GM19455 (cell line): ENCODE data around the gene PDE4D.

Experiments
- ATAC-seq: cut with Tn5 transposase; IDR thresholded peaks from one replicate; pipeline ENCODE4 v1.9.1; 2021; ENCODE audit not compliant: unreplicated experiment

PDE4D gene

DNA sequence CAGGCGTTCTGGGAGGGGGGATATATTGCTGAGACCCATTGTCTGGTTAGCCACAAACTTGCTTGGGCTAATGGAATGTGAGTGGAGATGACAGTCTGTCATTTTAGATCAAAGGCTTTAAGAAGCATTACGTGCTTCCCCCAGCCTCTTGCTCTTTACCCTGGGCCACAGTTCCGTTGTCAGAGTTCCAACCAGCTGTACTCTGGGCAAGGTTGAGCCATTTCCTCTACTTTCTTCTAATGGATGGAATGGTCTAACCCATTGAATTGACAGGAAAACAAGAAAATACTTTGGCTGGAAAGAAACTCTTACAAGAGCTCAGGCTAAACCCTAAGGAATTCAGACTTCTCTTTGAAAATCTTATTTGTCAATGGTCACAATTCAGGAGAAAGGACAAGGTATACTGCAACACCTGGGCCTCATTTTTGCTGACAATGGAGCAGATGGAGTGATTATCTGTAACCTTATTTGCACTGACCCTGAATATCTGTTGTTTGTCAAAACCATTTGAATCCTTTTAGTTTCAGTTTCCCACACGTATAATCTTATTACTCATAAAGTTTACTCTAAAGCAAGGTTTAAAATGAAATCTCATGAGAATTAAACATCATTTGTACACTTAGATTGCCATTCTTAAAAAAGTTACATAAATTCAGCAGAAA lies 231.4 kb downstream of the PDE4D start:
- ATAC-seq: no peak

DNA sequence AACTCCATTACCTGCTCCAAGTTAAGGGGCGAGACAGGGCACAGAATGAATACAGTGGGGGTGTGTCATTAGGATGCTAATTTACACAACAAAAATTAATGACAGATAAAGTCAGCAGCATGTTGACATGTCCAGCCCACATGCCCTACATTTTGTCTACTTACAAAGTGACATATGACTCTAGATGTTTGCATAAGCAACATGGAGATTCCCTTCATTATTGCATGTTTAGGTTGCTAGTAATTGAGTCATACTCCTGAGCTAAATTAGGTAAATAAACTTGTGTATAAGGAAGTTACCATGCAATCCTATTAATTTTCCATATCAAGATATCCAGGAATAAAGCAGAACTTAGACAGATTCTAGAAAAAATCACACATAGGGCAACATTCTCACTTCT lies 232.2 kb downstream of the PDE4D start:
- ATAC-seq: no peak

DNA sequence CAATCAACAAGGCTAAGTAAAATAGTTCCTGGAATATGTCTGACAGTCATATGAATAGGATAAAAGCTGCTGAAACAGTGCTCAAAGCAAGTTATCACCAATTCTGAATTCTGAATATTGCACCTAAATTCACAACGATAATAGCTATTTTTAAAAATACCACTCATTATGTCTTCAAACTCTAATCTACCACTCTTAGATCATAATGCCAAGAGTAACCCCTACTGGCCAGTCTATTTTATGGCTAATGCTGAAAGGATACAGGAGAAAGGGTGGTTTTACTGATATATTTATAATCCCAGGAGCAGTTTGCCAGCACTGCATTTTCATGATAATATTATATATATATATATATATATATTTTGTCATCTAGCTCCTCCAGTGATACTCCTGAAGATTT lies 232.8 kb downstream of the PDE4D start:
- peak; percentile 46 for ATAC-seq

DNA sequence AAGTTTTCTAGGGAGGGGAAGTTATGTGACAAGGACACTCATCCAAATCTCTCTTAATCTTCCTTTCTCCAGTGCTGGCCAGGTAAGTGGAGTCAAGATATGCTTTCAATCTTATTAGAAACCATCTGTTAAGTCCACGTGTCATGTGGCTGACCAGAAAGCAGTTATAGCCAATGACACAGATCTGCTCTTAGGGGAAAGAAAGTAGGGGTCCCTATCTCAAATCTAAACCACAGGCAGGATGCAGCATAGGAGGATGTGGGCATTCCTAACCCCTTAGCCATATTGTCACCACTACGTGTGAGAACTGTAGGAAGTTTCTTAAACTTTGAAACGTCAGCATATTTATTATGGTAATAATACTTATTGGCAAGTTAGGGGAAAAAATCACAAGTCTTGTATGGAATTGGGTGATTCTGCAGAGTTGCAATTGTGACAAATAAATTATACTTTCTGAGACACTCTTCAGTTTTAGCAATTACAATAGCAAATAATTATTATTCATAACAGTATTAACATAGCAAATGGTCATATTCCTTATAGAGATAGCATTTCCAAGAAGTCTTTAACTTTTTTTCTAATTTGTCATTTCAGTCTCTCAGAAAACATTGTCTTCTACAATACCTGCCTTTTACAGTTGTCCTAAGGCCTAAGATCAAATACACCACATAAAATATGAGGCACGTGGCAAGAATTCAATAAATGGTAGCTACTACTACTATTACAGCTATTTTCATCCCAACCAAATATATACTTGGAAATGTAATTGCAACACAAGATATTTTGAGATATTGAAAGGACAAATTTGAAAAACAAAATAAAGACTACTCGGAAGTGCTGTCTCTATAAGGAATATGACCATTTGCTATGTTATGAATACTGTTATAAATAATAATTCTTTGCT lies 236.9 kb downstream of the PDE4D start:
- no peak for ATAC-seq

DNA sequence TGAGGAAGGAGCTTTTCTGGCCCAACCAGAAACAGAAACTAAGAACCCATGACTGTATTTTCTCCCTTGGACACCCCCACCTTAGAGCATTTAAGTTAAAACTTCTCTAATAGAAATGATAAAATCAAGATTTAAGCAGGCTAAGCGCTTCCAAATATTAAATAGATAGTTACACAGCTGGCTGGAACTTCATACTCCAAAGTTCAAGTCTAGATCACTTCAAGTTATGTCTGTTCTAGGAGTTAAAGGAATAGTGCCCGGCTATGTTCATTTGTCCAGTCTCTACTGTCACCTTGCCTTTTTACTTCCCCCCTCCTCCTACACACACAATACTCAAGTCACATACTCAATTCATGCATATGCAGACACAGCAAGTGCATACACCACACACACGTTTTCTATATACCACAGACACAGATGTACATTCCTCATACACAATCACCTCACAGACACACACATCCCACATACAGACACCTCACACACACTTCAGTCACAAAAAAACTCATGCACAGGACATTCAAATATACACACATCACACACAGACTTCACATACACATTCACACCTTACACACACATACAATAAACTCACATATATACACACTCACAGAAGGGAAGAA lies 237.7 kb downstream of the PDE4D start:
- no peak for ATAC-seq

DNA sequence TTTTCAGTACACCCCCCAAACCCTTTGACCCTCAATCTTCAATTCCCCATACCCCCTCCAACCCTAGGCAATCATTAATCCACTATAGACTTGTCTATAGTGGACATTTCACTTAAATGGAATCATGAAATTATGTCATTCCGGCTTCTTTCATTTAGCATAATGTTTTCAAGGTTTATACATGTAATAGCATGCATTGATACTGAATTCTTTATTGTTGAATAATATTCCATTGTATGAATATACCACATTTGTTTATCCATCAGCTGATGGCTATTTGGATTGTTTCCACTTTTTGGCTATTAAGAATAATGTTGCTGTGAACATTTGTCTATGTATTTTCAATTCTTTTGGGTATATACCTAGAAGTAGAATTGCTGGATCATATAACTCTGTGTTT lies 238.8 kb downstream of the PDE4D start:
- ATAC-seq: no peak

DNA sequence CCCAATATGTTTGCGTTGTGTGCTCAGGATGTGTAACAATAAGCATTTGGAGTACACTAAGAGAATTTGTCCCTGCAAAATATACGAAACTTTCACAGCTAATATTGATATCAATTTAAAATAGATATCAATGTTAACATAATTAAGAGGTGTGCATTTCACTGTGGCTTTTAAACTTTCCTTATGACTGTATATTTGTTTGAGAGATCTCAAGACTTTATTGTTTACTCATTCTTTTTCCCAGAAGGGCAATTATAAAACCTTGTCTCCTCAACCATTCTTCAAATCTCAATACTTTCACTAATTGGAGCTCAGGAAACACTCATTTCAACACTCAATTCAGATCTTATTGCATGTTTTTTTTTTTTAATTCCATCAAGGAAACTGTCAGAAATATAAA lies 241.1 kb downstream of the PDE4D start:
- no peak for ATAC-seq

DNA sequence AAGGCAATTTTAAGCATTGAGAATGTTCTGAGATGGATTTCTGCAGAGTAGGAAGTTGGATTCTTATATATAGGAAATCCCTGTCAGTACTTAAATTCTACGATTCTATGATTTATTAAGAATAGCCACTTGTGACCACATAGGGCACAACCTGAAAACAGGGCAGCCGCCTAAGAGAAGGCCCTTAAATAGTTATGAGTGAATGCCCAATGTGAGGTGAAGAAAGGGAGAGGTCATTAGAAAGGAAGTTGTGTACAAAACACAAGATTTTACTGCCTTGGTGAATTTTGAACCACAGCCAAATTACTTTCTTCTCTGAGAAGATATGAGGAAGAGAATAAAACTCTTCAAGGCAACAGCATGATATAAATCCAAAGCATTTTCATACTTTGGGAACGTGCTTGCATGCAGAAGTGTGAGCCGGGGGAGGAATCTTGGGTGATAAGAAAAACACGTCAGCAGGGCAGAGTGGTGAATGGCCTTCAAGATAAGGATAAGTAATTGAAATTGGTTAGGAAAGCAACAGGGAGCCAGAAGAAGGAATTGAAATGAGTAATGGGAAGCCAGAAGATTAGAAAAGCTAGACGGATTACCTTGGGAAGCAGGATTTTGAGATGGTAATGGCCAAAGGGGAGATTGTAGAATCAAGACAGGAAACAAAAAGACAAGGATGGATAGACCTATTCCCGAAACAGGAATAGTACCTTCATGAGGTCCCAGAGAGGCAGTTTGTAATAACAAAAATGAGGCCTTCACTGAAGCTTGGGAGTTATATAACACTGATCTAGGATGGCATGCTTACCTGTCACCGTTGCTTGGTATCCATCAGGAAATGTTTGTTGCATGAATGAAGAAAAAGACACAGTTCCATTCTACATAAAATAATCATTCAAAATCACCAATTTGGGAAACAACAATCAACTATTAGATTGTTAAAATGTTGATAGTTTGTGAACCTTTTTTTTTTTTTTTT lies 244.3 kb downstream of the PDE4D start:
- no peak for ATAC-seq

DNA sequence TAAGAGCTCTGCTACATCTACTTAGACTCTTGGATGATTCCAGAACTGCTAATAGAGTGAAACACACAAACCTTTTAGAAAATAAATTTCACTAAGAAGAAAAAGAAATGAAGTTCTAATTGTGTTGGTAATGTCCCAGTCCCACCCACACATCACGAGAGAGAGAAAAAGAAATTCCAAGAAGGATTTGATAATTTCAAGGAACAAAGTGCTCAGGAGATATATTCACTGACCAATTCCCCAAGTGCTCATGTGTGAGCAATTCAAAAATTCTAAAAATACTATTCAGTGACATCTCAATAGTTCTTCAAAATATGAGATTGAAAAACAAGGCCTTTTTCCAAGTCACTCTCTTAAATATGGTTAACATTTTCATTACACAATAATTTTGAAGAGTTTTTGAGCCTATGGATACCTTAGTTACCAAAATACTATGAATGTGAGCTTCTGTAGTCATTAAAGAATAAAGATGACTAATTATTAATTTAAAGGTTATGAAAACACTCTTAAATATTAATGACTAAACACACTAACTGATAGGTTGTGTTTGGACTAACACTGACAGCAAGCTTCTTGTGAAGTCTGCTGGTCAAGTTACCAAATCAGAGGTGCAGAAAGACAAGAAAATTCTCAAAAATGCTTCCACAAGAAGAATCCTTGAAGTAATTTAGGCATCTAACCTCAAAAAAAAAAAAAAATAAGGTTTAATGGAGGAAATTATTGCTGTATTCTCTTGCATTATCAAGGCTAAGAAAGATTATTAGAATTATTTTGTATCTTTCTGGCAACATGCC lies 245.3 kb downstream of the PDE4D start:
- no peak for ATAC-seq

DNA sequence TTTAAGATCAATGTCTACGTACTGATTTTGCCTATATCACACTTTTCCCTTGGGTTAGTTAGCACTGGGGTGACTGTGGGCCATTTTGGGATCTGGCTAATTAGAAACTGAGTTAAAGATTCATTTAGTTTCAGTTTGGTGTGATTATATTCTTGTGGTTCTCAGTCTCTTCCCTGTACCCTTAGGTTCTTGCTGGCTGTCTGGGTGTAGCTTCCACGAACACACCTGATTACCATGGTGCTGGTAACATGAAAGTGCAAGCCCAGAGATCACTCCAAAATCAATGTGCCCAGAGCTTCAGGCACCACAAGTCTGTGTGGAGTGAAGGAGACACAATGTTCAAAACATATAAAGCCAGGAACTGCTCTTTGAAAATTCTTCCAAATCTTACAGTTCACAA lies 248.1 kb downstream of the PDE4D start:
- ATAC-seq: no peak

DNA sequence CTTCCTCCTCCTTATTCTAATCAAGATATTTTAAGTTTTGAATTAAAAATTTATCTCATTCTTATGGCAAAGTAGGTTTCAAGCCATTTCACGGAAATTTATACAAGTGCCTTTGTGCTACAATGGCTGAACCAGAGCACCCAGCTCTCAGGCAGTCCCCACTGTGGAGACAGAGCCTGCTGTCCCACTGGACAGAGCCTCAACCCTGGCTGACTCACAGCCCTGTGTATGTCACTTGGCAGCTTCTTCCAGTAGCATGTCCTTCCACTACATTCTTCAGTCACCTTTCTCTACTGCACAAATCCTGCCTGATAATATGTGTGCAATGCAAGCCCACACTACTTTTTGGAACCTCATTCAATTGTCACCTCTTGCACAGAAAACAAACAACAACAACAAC lies 253.1 kb downstream of the PDE4D start:
- ATAC-seq: no peak

DNA sequence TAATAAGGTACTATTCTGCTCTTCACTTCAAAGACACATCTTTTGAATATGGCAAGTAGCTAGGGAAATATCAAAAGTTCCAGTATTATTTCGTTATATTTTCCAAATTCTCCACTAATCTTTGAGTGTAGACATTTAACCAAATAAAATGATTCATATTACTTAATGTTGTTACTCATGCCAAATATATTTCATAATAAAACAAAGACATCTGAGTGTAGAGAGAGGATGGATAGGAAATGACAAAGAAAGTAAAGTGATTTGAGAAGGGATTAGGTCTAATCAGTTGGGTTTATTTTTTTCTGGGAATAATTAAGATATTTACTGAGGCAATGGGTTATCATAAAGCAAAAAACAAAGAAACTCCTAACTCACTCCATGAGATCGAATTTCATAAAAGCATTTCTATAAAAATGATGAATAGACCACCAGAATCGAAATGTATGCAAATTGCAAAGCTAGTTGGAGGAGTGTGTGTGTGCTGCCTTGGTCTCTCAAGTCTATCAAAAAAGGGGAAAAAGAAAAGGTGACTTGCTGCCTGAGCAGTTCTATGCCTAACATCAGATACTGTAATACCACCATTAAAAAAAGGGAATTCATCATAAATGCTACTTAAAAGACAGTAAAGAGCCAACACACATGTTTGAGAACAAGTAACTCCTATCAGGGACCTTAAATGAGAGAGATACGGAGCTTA lies 255.5 kb downstream of the PDE4D start:
- ATAC-seq: no peak

DNA sequence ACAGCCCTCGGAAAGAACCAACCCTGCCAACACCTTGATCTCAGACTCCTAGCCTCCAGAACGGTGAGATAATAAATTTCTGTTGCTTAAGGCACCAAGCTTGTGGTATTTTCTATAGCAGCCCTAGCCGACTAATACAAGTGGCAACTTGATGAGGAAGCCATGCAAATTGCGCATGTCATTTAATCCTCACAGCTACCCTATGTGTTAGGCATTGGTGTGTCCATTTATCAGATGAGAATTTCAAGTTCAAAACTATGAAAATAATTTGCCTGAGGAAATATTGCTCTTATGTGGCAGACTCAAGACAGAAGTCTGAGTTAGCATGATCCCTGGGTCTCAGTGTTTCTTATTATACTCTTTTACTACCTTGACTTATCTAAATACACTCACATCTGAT lies 264.0 kb downstream of the PDE4D start:
- ATAC-seq: no peak

DNA sequence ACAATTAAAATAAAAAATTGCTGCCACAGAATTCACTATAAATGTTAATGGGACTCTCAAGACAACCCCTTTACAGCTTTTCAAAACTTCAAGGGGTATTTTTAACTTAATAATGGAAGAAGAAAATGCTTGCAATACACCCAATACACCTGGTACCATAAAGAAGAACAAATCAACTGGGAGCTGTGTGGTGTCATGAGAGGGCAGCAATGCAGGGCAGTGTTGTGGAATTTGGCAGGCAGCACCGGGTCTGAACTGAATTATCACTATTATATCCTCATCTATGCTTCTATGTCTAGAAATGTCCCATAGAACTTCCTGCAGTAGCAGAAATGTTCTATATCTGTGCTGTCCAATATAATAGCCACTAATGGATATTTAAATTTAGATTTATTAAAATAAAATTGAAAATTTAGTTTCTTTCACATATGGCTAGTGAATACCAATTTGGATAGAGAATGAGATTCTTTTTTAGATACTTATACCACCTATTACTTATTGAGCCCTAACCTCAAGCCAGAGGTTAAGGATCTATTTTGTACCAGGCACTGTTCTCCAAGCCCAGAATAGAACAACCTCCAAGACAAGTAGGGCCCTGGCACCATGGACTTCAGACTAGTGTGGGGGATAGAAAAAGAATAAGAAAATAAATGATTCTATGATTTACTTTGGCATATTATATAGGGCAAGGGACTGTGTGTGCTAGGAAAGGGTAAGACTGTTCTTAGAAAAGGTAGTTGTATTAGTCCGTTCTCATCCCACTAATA lies 265.3 kb downstream of the PDE4D start:
- ATAC-seq: no peak

DNA sequence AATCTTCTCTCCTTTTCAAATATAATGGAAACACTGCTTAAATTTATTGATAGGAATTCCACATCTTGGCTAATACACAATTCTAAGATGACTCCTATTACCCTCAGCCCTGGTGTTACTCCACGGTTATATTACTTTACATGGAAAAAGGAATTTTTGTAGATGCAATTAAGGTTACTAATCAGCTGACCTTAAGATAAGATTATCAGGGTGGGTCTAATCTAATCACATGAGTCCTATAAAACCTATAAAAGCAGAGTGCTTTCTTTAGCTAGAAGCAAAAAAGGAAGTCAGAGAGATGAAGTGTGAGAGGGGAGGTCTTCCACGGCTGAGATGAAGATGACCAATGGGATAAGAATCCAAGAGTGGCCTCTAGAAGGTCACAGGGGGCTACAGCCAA lies 268.6 kb downstream of the PDE4D start:
- no peak for ATAC-seq

DNA sequence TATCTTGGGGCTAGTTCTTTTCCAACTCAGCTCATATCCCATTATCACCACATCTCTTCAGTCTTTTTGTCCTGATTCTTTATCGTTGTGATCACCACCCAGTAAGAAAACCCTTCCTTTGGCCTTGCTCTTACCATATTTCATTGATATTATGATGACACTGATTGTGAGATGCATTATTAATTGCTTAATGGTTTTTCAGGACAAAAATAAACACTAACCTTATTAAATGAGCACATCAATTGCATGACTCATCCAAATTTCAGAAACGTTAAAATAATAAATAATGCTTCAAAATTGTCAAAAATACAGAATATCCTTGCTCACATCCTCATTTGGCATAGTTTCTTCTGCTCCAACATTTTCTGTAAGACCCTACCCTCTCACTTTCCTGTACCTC lies 270.7 kb downstream of the PDE4D start:
- ATAC-seq: no peak

DNA sequence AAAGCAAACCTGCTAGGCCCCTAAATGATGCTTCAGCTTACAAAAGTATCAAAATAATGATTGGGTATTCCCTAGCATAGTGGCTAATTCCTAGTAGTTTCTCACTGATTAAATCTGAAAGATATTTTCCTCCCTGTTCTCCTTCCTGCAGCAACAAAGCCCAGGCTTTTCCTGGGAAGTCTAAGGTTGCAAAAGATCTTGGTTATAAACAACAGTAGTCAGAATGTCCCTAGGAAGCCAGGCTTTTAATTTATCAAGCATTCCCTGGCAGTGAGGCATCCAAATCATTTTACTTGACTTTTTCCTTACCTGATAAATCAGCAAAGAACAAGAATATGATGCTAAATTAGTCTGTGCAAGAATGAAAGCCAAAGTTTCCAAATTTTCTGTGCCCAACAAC lies 272.0 kb downstream of the PDE4D start:
- no peak for ATAC-seq

DNA sequence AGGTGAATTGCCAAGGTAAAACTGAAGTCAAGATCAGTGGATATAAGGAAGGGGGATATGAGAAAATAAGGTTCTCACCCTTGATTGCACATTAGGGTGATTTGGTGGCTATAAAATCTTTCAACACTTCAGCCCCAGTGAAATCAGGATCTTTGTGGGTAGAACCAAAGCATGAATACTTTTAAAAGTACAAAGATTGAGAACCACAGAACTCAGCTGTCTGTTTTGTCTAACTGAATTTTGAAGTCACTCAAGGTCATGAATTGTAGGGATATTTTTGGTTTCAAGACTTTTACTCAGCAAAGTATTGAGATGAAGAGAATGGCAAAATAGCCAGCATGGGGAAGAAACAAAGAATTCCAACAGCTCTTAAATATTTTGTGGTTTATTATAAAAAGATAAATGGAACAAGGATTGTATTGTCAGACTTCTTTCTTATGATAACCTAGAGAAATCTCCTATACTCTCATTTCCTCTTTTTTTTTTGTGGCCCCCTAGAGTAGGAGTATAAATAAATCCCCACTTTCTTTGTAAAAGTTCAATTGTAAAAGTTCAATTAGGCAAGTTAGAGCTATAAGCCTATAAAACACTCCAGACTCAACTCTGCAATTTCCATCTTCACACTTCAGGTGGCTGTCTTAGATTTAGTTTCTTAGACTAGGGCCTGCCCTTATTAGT lies 272.9 kb downstream of the PDE4D start:
- ATAC-seq: peak; percentile 53
